Stimulated activated CD4-positive, alpha-beta T cell treated with anti-CD3 and anti-CD28 coated beads, Interleukin-1b, Interleukin-23, amount 100 ng/mL, for 1 hour (primary cell): ENCODE data around the gene PPP1R9A.

Source experiments
- DNase-seq, 2 donors: peaks; one replicate each; pipeline ENCODE4 v3.0.0-alpha.2; 2020; ENCODE audit warnings: low read depth in 2 of 2

Gene PPP1R9A

DNA sequence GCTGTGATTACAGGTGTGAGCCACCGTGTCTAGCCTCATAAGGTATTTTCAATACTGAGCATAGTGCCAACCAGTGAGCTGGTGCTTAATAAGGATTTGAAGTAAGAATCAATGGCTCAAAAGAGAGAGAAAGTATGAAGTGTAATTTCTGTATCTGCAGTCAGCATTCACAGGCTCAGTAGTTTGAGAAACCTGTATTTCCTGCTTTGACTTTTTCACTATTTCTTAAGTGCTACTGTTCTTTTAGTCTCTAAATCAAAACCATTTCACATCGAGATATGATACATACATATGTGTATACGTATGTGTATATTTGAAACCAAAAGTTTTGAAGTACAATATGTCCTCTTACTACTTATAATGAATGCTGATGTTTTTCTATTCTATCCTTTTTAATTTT lies 189.9 kb downstream of the PPP1R9A start:
- no peak for DNase-seq

DNA sequence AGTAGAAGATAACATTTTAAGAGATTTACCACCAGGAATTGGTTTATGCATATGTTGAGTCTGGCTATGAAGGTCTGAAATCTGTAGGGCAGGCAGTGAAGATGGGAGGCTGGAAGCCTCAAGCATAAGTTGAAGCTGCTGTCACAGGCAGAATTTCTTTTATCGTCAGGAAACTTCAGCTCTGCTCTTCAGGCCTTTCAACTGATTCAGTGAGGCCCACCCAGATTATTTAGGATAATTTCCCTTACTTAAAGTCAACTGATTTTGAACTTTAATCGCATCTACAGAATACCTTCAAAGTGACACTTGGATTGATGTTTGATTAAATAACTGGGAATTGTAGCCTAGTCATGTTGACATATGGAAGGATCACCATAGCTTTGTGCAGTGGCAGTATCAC lies 190.5 kb downstream of the PPP1R9A start:
- no peak for DNase-seq

DNA sequence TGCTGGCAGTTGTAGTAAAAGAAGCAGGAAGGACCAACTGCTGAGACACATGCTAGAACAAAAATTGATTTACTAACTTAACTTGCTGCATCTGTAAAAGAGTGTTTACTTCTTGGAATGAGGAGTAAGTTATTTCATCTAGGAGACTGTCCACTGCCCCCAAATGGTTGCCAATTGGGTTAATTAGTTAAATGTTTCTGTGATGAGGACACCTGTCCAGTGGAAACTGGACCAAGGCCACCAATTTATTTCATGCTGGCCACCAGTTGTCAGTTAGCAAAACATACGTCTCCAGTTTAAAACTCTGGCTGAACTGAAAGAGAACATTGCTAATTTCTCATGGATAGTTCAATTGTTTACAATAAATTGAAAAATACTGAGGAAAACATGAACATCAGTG lies 191.7 kb downstream of the PPP1R9A start:
- no peak for DNase-seq

DNA sequence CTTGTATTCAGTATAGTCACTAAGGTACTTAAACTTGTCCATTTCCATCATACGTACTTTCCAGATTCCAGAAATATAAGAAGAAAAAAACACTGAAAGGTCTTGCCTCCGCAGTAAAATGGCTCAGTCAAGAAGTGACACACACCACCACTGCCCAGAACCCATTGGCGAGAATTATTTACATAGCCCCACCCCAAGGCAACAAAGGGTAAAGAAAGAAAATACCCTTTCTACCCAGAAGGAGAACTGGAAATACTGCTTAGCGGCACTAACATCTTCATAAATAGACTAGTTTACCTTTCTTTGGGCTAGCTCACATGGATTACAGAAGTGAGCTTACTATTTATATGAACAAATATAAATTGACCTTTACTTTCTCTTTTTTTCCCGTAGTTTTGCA lies 194.0 kb downstream of the PPP1R9A start:
- DNase-seq = no peak

DNA sequence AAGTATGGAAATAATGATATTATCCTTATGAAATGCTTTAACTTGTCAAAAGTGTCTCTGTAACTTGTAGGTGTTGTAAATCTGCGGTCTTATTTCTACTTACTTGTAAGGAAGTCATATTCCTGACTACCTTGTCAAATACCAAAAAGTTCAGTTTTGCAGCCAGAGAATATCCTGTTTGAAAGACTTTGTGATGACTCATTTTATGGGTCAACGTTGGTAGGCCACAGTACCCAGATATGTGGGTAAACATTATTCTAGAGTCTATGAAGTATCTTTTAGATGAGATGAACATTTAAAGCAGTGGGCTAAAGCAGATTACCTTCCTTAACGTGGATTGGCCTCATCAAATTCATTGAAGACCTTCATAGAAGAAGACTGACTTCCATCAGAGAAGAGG lies 195.3 kb downstream of the PPP1R9A start:
- DNase-seq = no peak

DNA sequence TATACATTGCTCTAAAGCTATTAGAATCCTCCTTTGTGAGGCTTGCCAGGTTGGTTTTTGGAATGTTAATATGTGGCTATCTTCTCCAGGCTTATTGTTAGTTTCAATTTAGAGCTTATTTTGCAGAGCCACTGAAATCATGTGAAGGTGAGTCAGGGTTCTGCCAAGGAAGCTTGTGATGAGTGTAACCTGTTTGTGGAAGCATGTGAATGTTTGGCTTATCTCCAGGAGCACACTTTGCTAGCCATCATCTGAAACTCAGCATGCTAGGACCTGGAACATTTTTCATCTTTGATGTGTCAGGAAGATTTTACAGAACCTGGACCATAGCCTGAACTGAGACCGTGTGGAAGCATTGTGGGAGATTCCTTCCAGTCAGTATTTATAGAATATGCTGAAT lies 197.3 kb downstream of the PPP1R9A start:
- DNase-seq = no peak

DNA sequence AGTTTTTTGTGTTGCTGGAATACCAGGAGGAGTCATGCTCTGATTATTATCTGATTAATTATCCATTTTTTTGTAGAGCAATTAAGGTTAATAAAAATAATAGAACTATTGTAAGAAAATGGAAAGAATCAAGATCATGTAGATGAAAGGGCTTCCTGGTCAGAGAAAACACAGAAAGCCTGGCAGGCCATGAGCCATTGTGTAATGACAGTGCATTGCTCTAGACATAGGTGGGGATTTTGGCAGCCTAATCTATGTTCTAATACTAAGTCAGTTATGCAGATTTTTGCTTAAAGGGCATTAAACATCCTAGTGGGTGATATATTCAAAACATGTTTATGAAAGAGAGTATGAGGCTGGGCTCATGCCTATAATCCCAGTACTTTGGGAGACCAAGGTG lies 198.2 kb downstream of the PPP1R9A start:
- no peak for DNase-seq

DNA sequence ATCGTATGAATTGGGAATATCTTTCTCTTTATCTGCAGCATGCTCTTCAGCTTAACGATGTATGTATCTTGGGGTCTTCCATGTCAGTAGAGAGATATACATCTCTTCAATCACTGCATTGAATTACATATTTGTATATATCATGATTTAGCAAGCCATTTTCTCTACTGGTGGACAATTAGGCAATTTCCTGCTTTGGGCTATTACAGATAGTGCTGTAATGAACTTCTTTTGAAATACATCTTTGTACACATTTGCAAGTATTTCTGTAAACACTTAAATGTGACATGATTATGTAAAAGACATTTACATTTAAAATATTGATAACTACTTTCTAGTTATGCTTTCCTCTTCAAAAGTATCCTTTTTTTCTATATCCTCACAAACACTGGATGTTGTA lies 199.0 kb downstream of the PPP1R9A start:
- no peak for DNase-seq

DNA sequence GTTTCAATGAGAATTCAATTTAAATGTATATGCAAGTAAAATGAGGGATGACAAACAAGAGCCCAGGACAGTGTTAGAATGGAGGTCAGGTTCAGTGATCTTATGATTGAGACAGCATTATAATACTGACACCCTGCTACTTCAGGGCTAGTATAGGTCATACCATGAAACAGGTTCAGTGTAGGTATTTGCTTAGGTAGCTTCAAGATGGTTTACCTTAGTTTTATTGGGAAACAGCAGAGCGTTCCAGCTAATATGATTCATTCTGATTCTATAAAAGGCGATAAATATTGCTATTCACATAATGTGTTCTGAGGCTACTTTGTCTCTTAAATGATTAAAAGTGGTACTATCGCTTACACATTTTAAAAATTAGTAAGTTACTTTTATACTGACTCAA lies 203.3 kb downstream of the PPP1R9A start:
- DNase-seq = no peak

DNA sequence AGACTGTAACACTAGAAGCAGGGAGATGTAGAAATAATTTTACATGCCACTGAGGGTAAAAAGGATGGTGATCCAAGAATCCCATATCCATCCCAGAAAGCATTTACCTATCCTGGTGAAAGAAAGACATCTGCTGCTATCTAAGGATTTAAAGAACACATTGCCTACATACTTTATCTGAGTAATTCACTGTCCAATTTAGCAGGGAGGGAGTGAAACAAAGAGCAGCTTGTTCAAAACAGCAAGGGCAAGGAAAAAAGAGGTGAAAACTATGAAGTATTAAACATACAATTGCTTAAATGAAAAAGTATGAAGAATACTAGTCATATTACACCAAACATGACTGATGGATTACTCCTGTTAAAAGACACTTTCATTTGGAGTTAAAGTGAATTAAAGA lies 206.2 kb downstream of the PPP1R9A start:
- no peak for DNase-seq

DNA sequence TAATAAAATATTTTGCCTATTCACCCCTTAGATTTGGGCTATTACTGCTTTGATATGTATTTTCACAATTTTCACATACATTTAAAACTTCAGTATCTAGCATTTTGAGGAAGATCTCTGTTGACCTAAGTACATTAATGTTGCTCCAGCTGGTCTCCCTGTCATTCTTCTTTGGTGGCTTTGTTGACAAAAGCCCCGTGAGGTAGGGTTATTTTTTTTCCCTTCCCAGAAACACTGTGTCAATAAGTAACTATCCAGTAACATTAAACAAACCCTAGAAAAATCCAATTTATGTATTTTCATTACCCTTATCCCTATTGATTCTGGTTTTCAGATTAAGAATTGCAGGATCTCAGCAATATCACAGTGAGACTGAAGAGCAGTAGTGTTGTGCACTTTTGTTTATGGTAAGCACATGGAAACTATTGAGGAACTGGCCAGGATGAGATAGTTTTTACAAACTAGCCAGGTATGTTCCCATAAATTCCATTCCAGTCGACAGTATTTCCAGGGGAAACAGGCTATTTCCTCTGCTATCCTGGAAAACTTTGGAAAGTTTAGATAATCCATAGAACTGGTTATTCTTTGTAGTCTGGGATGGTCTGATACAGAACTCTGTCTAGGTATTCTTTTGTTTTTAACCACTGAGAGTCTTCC lies 218.8 kb downstream of the PPP1R9A start:
- no peak for DNase-seq

DNA sequence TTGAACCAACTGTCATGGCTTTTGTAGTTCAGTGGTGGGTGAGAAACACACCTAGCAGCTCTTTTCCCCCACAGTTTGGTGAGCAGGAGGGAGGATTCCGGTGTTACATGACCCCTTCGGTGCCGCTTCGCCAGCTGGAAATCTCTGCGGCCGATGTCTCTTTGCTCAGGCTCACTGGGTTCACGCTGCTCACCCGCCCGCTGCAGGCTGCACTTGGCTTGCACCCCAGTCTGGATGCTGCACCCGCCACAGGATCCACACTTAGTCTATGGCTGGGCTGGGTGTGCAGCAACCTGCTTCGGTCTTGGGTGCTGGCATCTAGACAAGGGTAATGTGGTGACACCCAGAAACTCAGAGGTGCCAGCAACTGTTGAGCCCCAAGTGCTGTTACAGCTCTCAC lies 225.1 kb downstream of the PPP1R9A start:
- no peak for DNase-seq

DNA sequence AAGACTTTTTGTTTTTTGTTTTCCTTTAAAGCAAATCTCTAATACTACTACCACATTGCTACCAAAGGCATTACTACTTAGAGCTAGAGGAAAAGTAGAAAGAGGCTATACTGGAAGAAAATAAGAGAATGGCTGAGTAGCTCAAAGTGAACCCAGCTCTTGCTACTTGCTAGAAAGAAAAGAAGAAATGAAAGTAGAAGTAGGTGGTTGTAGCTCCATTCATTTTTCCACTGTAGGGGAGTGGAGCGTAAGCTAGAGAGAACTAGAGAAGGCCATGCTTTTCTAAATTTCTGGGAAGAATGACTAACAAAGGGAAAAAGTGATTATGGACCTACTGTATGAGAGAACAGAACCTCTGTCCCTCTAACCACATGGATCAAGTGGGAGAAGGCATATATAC lies 232.5 kb downstream of the PPP1R9A start:
- no peak for DNase-seq

DNA sequence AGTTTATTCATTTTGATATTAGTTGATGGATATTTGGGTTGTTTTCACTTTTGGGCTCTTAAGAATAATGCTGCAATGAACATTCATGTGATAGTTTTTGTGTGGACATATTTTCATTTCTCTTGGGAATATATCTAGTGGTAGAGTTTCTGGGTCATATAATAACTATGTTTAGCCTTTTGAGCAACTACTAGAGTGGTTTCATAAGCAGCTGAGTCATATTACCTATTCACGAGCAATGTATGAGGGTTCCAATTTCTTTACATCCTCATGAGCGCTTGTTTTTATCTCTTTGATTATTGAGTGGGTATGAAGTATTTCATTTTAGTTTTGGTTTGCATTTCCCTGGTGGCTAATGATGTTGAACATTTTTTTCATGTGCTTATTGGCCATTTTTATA lies 234.4 kb downstream of the PPP1R9A start:
- DNase-seq = no peak

DNA sequence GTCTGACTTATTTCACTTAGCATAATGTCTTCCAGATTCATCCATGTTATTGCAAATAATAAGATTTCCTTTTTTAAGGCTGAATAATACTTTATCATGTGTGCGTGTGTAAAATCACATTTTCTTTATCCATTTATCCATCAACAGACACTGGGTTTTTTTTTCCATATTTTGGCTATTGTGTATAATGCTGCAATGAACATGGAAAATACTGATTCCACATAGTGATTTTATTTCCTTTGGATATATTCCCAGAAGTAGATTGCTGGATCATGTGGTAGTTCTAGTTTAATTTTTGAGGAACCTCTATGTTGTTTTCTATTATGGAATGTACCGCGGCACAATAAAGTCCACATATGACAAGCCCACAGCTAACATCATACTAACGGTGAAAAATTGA lies 236.9 kb downstream of the PPP1R9A start:
- no peak for DNase-seq

DNA sequence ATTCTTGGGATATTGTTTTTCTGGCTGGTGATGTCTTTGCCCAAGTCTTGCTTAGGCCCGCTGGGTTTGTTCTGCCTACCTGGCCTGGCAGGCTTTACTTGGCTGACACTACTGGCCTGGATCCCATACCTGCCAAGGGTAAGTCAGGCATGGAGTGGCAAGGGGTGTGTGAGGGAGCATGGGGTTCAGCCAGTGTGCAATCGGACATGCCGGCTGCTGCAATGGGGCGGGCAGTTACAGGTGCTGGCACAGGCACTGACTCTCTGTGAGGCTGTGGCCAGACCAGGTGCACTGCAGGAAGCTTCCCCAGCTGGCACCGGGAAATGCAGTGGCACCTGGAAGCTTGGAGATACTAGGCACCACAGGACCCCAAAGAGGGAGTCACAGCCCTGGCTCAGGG lies 248.6 kb downstream of the PPP1R9A start:
- DNase-seq = no peak

DNA sequence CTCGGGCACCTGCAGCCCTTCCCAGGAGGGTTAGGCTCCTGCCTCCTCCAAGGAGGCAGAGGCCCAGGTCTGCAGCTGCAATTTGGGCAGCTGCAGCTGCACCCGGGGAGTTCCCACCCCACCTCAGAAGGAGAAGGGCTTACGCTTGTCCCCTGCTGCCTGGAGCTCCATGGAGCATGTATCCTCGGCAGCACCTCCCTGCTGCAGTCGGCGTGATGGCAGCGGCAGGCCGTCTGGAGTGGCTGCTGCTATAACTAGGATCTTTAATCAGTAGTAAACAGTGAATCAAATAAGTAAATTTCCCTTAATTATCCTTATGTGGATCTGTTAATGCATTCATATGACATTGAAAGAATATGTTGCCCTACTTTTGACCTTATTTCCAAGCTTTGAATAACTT lies 250.0 kb downstream of the PPP1R9A start:
- DNase-seq = no peak

DNA sequence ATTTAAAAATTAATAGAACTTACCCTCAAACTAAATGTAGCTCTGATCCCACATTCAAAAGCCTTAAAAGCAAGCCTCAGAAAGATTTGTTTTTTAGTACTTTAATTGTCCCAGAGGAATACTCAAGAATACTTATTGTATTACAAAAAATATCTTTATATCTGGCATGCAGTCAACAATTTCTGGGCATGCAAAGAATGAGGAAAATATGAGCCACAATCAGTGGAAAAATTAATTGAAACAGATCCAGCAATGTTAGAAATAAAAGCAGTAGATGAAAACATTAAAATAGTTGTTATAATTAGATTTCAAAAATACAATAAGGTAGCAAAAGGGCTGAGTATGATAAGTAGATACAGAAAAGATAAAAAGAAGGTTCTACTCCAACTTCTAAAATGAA lies 262.3 kb downstream of the PPP1R9A start:
- DNase-seq = no peak

DNA sequence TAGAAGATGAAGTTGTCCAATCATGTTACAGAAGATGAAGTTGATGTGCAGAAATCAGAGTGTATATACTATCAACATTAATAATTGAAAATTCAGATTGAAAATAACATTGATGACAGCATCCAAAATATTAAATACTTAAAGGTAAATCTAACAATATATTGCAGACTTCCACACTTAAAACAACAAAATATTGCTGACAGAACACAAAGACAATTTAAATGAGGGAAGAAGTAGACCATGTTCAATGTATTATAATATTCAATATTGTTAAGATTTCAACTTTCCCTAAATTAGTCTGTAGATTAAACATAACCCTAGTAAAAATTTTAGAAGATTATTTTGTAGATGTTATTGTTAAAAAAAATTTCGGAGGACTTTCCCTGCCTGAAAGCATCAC lies 265.0 kb downstream of the PPP1R9A start:
- DNase-seq = no peak

DNA sequence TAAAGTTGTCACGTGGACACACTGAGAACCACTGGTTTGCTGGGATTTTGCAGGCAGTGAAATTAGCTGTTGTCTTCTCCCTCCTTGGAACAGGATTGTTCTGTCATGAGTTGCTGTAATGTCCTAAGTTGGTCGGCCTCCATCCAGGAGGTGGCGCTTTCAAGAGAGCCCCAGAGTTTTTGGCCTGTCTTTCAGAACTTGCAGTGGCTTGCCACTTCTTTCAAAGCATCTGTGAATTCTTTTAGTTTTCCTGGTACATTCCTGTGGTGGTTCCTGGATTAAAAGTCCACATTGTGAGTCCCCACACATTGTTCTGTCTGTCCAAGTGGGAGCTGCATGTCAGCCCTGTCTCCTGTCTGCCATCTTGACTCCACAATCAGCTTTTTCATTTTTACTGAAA lies 283.1 kb downstream of the PPP1R9A start:
- no peak for DNase-seq

DNA sequence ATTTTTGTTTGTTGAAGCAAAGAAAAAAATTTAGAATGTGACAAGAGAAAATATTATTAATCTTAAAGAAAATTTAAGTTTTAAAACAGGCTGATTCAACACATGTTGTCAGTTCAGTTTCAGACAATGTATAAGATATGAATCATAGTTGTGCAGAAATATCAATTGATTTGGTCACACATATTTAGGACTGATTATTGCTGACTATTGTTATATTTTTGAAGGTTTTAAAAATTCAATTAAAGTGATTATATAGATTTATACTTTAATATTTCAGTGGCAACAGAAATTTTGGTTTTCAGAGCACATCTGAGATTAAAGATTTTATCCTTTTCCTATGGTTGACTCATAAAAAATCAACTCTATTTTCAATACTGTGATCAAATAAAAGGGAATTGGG lies 284.4 kb downstream of the PPP1R9A start:
- DNase-seq = no peak

DNA sequence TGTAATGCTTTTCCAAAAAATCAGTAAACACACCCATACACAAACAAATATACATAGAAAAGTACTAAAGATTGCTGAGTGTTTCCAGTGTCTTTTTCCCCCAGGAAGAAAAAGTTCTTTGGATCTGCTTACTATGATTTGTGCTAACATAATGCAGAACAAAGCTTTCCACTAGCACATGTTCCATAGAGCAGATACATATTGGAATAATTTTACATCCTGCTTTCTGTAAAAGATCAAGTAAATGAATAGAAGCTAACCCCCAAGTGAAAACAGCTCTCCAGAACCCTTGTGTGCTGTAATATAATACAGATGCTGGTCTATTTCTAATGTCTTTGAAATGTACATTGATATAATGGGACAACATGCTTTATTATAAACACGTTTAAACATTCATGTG lies 291.5 kb downstream of the PPP1R9A start:
- DNase-seq = no peak

DNA sequence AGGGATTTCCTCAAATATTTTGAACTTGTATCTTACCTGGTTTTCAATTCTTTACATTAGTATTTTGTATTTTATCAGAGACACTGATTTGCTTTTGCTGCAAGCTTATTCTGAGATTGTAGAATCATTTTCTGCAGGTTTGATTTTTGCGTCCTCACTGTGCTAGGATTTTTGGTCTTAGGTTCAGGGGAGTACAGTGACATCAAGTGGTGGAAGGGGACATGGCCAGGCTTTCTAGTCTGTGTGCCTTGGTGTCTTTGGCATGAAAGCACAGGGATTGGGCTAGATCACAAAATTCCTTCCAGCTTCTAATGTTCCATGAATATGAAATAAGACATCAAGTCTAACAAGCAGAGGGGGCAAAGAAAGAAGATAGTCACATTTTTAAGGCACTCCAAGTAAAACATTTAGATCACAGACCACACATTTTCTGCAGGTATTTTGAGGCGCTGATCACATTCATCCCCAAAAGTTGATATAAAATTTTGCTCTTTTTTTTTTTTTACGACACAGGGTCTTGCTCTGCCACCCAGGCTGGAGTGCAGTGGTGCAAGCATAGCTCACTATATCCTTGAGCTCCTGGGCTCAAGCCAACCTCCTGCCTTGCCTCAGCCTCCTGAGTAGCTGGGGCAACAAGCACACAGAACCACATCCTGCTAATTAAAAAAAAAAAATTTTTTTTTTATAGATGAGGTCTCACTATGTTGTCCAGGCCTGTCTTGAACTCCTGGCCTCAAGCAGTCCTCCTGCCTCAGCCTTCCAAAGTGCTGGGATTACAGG lies 292.6 kb downstream of the PPP1R9A start:
- no peak for DNase-seq

DNA sequence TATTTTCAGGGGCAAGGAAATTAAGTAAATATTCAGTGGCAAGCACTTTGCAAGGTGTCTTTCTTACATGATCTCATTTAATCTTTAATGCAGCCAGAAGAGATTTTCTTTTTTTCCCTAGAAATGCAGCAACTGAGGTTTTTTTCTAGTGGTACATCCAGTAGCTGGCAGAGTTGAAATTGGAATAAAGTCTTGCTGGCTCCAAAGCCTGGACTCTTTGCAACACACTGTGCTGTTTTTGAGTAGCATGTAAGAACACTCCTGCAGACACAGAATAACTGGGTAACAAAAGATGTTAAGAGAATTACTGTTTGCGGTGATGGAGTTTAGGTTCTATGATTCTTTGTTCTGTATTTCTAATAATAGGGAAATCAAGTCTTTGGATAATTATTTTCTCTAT lies 293.3 kb downstream of the PPP1R9A start:
- DNase-seq = no peak
